SU-DHL-6 (cell line): ENCODE measurements around the gene MPPED2.

ENCODE experiments used
- EZH2phosphoT487 ChIP-seq: fragments of 200-600 bp; sonication (generic), shearing (Covaris generic); conservative IDR thresholded peaks from 2 replicates; pipeline ENCODE4 v1.6.1; 2018; ENCODE audit warnings: mild to moderate bottlenecking, antibody characterized with exemption, low read length, moderate library complexity, mixed read lengths
- TF ChIP-seq, protein P1 (sequence below): fragments of 200-600 bp; sonication (generic); IDR thresholded peaks from one replicate; pipeline ENCODE4 v1.5.1; 2017; ENCODE audit warnings: antibody characterized with exemption, mild to moderate bottlenecking, low read length, moderate library complexity; ENCODE audit not compliant: insufficient read depth, poor library complexity, severe bottlenecking

DNA sequence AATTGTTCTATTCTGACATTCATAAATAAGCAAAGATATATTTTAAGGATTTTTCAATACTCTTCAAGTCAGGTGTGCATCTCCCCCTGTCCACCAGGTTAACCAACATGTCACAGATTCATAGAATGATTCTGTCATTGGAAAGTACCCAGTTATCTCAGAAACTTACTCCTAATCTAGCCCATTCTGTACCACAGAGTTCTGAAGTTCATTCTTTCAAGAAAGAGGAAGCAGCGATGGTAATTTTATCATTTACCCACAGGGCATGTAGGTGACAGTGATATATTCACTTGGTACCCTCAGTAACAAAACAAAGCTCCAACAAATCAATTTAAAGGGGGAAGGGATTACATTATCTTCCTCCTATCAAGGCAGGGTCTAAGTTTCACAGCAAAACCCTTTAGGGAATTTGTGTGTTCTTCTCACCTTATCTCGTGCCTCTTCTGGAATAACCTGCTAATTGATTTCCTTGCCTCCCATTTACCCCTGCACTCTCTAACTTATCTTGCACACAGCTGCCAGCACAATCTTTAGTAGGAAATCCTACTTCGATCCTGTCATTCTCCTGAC, 19.0 kb upstream of the MPPED2 start:
- TF ChIP-seq, protein P1, sequence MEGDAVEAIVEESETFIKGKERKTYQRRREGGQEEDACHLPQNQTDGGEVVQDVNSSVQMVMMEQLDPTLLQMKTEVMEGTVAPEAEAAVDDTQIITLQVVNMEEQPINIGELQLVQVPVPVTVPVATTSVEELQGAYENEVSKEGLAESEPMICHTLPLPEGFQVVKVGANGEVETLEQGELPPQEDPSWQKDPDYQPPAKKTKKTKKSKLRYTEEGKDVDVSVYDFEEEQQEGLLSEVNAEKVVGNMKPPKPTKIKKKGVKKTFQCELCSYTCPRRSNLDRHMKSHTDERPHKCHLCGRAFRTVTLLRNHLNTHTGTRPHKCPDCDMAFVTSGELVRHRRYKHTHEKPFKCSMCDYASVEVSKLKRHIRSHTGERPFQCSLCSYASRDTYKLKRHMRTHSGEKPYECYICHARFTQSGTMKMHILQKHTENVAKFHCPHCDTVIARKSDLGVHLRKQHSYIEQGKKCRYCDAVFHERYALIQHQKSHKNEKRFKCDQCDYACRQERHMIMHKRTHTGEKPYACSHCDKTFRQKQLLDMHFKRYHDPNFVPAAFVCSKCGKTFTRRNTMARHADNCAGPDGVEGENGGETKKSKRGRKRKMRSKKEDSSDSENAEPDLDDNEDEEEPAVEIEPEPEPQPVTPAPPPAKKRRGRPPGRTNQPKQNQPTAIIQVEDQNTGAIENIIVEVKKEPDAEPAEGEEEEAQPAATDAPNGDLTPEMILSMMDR: no peak
- TF ChIP-seq EZH2phosphoT487: no peak
